CD4-positive, alpha-beta T cell treated with Interleukin-10 for 1 hour (primary cell): ENCODE data around the gene CLP1.
A peak's percentile ranks its signal among the peaks of the same experiment; 100 is the strongest.

Source experiments
- DNase-seq: peaks from one replicate; pipeline ENCODE4 v3.0.0-alpha.2; 2020

The CLP1 gene

GRCh38 chr11:57657194-57658022 is at the start of gene CLP1:
TSS of gene CLP1 (plus strand) at chr11:57657762. CDS start at chr11:57659477, 1,715 bp downstream.
- peak; percentile 99 for DNase-seq

- DNase-seq, result no peak
Measured at GRCh38 chr11:57610170-57610569, 47.4 kb upstream of the CLP1 start.

GRCh38 chr11:57614234-57614772 is 43.3 kb upstream of the CLP1 start:
- DNase-seq, result no peak

DNA sequence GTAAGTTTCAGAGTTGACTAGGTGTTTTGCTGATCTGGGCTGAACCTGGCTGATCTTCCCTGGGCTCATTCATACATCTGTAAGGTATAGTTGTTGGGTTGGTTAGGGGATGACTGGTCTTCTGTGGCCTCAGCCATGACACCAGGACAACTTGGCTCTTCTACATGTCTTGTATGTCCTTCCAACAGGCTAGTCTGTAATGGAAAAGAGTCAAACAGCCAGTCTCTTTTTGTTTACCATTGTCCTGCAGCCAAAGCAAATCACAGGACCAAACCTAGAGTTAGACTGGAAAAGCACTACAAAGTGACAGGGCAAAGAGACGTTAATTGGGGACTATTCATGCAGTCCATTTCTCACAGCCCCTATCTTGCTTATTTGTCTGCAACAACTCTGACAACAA is 42.3 kb upstream of the CLP1 start:
- DNase-seq, result no peak

GRCh38 chr11:57616595-57616994 is 41.0 kb upstream of the CLP1 start:
- no peak for DNase-seq

DNA sequence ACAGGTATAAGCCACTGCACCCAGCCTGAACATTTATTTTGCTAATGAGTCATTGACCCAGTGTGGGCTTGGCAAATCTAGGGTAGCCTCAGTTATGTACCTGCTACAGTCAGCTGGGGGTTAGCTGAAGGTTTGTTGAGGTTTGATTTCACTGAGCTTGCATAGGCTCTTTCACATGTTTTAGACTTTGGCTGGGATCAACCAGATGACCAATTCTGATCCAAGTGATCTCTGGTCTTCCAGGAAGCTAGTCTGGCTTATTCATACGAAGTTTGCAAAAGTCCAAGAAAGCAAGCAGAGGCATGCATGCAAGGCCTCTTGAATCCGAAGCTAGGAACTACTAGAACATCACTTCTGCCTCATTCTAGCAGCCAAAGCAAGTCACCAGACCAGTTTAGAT is 39.1 kb upstream of the CLP1 start:
- DNase-seq, result no peak

DNA sequence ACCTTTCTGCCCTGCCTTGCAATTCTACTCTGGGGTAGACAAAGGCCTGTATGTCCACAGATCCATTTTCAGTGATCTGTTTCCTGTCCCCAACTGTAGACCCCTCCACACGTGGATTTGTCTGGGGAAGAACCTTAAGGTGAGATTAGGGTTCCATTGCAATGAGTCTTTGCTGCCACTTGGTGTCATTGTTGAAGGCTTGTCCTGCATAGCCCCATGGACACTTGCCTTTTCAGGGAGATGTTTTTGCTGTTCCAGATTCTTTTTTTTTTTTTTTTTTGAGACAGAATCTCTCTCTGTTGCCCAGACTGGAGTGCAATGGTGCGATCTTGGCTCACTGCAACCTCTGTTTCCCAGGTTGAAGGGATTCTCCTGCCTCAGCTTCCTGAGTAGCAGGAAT is 38.2 kb upstream of the CLP1 start:
- DNase-seq, result no peak

GRCh38 chr11:57620467-57620866 is 37.1 kb upstream of the CLP1 start:
- no peak for DNase-seq

- no peak for DNase-seq
Measured at GRCh38 chr11:57622263-57622662, 35.3 kb upstream of the CLP1 start.

- DNase-seq, result no peak
Measured at GRCh38 chr11:57624864-57625263, 32.7 kb upstream of the CLP1 start.

DNA sequence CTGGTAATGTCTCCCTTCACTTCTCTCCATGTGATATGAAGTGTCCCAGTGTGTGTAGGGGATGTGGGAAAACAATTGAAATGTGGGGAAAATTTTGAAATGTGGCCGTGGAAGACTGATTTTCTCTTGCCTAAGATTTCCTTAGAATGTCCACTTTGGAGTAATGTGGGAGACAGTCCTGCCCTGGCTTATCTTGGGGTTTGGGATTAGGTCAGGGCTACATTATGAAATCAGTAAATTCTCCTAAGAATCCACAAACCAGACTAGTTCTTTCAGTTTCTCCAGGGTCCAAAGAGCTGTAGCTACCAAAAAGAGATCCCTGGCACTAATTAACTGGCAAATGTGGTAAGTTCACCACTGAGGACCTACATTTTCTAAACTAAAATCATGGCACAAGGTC is 30.7 kb upstream of the CLP1 start:
- DNase-seq, result no peak

- no peak for DNase-seq
Measured at GRCh38 chr11:57630171-57630570, 27.4 kb upstream of the CLP1 start.

DNA sequence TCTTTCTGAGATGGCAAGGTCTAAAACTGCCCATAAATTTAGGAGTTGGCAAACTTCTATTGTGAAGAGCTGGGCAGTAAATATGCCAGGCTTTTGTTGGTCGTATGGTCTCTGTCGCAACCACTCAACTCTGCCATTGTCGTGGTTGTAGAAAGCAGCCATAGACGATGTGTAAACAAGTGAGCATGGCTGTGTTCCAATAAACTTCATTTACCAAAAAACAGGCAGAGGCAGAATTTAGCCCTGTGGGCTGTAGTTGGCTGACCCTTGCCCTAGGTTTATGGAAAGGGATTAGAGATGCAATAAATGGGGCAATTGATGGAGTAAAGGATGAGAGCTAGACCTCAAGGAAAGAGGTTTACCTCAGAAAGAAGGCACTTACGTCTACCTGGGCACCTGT is 25.4 kb upstream of the CLP1 start:
- DNase-seq, result no peak

- DNase-seq, result no peak
Measured at GRCh38 chr11:57633394-57634070, 24.0 kb upstream of the CLP1 start.

DNA sequence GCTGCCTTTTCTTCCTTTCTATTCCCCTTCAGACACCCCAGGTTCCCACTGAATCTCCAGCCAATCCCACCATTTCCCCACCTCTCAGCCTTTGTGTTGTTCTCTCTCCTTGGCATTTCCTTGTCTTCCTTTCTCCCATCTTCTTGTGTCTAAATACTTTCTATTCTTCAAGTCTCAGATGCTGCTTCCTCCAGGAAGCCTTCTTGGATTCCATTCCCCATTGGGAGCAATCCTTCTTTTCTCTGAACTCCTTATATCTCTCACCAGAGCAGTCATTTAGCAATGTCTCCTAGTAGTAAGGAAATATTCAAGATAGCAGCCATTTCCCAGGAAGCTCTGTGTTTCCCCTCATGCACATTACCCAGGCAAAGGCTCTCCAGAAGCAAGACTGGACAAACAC is 23.3 kb upstream of the CLP1 start:
- no peak for DNase-seq

GRCh38 chr11:57635246-57635645 is 22.3 kb upstream of the CLP1 start:
- DNase-seq, result no peak

DNA sequence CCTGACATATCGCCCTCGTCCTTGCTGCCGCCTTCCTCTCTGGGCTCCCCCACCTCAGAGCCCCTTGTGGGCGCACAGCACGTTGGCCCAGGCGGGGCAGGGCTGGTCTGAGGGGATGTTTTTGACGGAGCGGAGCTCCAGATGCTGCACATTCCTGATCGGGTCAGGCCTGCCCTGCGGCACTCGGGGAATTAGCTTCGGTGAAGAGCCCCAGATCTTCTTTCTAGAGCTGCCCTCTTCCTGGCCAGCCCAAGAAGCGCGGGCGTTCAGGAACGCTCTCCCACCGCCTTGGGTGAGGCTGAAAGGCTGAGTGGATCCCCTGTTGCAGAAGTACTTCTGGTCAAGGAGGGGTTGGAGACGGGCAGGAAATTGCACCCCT is 19.9 kb upstream of the CLP1 start:
- DNase-seq, result no peak

DNA sequence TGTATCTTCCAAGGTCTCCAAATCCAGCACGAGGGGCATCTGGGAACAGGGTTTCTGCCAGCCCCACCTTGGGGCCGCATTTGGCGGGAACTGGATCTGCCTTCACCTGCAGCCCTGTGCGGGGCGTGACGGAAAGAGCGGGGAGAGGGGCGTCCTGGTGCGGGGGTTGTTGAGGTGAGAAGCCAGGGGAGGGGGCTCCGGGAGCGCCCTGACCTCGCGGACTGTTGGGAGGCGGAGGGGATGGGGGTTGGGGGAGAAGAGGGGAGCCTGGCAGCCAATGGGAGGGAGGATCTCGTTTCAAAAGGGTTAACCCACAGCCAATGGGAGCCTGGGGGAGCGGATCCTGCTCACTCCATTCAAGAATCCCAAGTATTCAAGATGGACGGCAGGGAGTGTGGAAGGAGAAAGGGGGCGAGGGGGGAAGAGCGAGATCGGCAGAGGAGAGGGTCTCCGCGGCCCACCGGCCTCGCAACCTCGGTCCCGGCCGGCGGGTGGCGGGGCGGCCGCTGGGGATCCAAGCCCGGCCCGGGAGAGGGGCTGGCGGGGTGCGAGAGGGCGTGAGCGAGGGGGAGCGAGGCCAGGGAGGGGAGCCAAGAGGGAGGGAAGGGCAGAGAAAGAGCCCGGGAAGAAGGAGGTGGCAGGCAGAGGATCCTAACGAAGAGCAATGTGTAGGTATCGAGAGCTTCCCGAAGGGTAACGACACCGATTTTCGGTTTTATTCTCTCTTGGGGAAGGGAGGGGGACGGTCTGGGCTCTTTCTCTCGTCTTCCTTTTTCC is 19.4 kb upstream of the CLP1 start:
- no peak for DNase-seq

- no peak for DNase-seq
Measured at GRCh38 chr11:57638811-57639320, 18.7 kb upstream of the CLP1 start.

DNA sequence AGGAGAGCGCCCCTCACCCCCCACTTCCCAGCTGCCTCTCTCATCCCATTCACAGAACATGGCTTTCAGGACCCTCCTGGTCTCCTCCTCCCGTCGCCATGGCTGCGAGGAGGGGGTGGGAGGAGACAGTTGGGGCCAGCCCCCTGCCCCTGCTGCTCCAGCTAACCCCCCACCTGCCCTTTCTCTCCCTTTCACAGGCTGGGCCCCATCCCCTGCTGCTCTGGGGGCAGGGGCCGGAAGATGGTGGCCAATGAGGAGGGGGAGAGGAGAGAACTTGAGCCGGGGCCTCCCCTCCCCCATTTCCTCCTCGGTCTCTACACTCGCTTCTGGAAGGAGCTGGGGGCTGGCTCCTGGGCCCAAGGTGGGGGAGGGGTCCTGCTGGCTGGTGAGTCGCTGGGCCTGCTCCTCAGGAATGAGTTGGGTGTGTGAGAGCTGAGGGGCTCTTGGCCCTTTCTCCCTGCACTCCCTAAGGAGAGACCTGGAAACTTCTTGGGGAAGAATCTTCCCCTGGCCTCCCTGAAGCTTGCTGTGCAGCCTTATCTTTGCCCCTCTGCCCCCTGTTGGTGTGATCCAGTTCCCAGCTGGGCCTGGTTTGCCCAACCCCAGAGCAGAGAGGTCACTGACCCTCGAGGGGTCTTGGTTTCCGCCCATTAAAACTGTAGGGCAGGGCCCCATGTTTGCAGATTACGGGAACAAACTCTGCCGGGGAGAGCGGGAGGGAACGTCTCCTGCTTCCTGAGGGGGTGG is 18.1 kb upstream of the CLP1 start:
- no peak for DNase-seq

DNA sequence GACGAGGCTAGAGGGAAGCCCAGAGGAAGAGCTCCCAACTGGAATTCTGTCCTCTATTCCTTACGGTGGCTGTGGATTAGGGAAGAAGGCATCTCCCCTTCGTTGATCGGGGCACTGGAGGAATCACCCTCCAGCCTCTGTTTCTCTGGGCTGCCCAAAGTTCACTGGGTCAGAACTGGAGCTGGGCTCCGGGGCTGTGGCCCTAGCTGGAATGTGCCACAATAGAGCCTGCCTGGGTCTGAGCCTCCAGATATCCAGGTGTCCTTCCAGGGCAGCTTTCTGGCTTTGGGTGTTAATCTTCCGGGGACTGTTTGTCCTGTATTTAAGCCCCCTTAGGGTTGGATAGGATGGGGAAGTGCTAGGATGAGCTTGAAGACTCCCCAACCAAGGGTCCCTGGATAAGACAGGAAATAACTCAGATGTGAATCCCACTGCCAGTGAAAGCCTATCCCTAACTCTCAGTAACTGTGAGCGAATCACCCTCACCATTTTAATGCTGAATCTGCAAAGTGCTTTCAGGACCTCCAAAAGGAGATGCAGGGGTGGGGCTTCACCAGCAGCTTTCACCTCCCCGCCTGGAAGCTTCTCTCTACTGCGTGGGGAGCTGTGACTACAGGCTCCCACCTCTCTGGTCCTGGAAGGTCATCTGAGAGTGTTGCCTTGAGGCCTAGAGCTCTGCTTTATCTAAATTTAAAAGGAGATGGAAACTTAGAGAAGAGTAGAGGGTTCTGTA is 17.3 kb upstream of the CLP1 start:
- DNase-seq, result no peak
